ENCODE data around the gene PDLIM7. TPM values are rescaled to one million over a fixed set of nuclear protein-coding genes. Genes with fewer than 3 reads are reported as not detected.

The PDLIM7 gene
- total RNA-seq, 1 donor from 2014 or later, result 187 TPM

- no peak for DNase-seq (ENCODE audit: extremely low spot score, unreplicated experiment)
- Mint-ChIP-seq H3K4me3 (no peak overlapping the region), H3K9me3 (no peaks in the 10 kb centered on the region), H3K4me1 (ENCODE audit: unreplicated experiment) (peaks cover 19% of the 10 kb centered on the region), H3K36me3 (peaks cover 11% of the 10 kb centered on the region), H3K27ac (peak overlapping the region; percentile 39), H3K27me3 (peaks cover 22% of the 10 kb centered on the region)
- TF ChIP-seq CTCF (conservative IDR thresholded peaks at IDR 0.05), result no peak
These were observed 54.0 kb downstream of the PDLIM7 start for GRCh38 chr5:177443144-177443983.

- Mint-ChIP-seq H3K9me3 (no peaks in the 10 kb centered on the region), H3K27me3 (peaks cover 15% of the 10 kb centered on the region), H3K36me3 (peaks cover 16% of the 10 kb centered on the region), H3K27ac (no peak overlapping the region), H3K4me3 (no peak overlapping the region), H3K4me1 (ENCODE audit: unreplicated experiment) (peaks cover 14% of the 10 kb centered on the region)
- no peak for DNase-seq (ENCODE audit: extremely low spot score, unreplicated experiment)
- TF ChIP-seq CTCF (conservative IDR thresholded peaks at IDR 0.05), result no peak
These were observed 55.2 kb downstream of the PDLIM7 start for GRCh38 chr5:177442066-177442826.

- H3K36me3 Mint-ChIP-seq, result peaks cover 16% of the 10 kb centered on the region
- H3K4me1 Mint-ChIP-seq (ENCODE audit: unreplicated experiment), result peaks cover 14% of the 10 kb centered on the region
- H3K27me3 Mint-ChIP-seq, result peaks cover 15% of the 10 kb centered on the region
- no peak overlapping the region for H3K27ac Mint-ChIP-seq
- H3K9me3 Mint-ChIP-seq, result no peaks in the 10 kb centered on the region
- no peak for DNase-seq (ENCODE audit: extremely low spot score, unreplicated experiment)
- H3K4me3 Mint-ChIP-seq, result no peak overlapping the region
- no peak for TF ChIP-seq CTCF (conservative IDR thresholded peaks at IDR 0.05)
These were observed 56.2 kb downstream of the PDLIM7 start for GRCh38 chr5:177440990-177441780.

- peaks cover 9% of the 10 kb centered on the region for H3K27me3 Mint-ChIP-seq
- no peak overlapping the region for H3K4me3 Mint-ChIP-seq
- H3K4me1 Mint-ChIP-seq (ENCODE audit: unreplicated experiment), result peaks cover 7% of the 10 kb centered on the region
- no peak overlapping the region for H3K27ac Mint-ChIP-seq
- TF ChIP-seq CTCF (conservative IDR thresholded peaks at IDR 0.05), result no peak
- no peak for DNase-seq (ENCODE audit: extremely low spot score, unreplicated experiment)
- H3K36me3 Mint-ChIP-seq, result peaks cover 16% of the 10 kb centered on the region
- no peaks in the 10 kb centered on the region for H3K9me3 Mint-ChIP-seq
These were observed 57.0 kb downstream of the PDLIM7 start for GRCh38 chr5:177440211-177440989.
